AG09309 (cell line): ENCODE results near the gene BMPR2.

ENCODE experiments used
- DNase-seq: peaks from one replicate; pipeline ENCODE4 v3.0.0-alpha.2; 2010; ENCODE audit warnings: low read depth
- H3K4me3 ChIP-seq: 2 replicates; pipeline ENCODE4 v1.5.1; 2011; ENCODE audit warnings: mild to moderate bottlenecking, low read depth, low read length, moderate library complexity; ENCODE audit not compliant: control insufficient read depth
- CTCF ChIP-seq: IDR thresholded peaks from 2 replicates; pipeline ENCODE4 v1.5.1; 2011; ENCODE audit warnings: mild to moderate bottlenecking, low read depth, low read length, inconsistent platforms; ENCODE audit not compliant: insufficient read depth, control insufficient read depth; ENCODE audit errors: missing control alignments

BMPR2 gene

GRCh38 chr2:202605174-202605573 lies 229.0 kb downstream of the BMPR2 start:
- no peak for TF ChIP-seq CTCF
- DNase-seq = no peak
- H3K4me3 ChIP-seq = no peak overlapping the region

GRCh38 chr2:202608142-202608852 lies 232.2 kb downstream of the BMPR2 start:
- no peak for TF ChIP-seq CTCF
- DNase-seq = no peak
- H3K4me3 ChIP-seq = no peak overlapping the region

GRCh38 chr2:202609381-202610145 lies 233.4 kb downstream of the BMPR2 start:
- no peak for TF ChIP-seq CTCF

GRCh38 chr2:202610380-202610779 lies 234.3 kb downstream of the BMPR2 start:
- TF ChIP-seq CTCF = no peak
- H3K4me3 ChIP-seq = no peak overlapping the region
- DNase-seq = no peak

More at GRCh38 chr2:202609381-202610145, 233.4 kb downstream of the BMPR2 start:
- DNase-seq = no peak
- no peak overlapping the region for H3K4me3 ChIP-seq

- no peak for DNase-seq
- no peak for TF ChIP-seq CTCF
- H3K4me3 ChIP-seq = no peak overlapping the region
Measured at GRCh38 chr2:202612145-202612544, 236.0 kb downstream of the BMPR2 start.

GRCh38 chr2:202613479-202613878 lies 237.4 kb downstream of the BMPR2 start:
- no peak overlapping the region for H3K4me3 ChIP-seq
- TF ChIP-seq CTCF = no peak
- no peak for DNase-seq
